ENCODE measurements around the gene TMPRSS11D. TPM values are rescaled to one million over a fixed set of nuclear protein-coding genes. Genes with fewer than 3 reads are reported as not detected.

The TMPRSS11D gene
- total RNA-seq, 1 experiment from 2014 or later, result not detected

DNA sequence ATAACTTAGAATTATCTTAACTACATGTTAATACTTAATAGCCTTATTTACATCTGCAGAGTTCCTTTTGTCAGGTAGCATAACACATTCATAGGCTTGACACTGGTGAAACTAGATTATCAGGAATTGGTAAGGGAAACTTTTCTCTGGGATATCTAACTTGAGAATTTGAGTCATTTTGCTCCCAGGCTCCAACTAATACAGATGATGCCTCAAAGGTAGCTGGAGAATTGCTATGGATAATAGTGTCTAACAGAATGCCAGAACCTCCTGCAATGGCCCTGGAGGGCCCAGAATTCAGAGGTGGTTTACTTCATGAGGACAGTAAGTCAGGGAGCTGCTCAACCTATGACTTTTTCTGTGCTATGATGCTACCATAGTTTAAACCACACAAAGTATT, 13.9 kb upstream of the TMPRSS11D start:
- no peak overlapping the region for H3K18ac ChIP-seq (ENCODE audit: insufficient read length, low read depth, low read length)

More for the DNA sequence above, 13.9 kb upstream of the TMPRSS11D start:
- Mint-ChIP-seq H3K4me3 (no peak overlapping the region), H3K4me1 (peaks cover 7 to 8% of the 10 kb centered on the region in 2 experiments), H3K27ac (no peak overlapping the region), H3K27me3 (ENCODE audit: low read depth) (no peaks in the 10 kb centered on the region), H3K36me3 (ENCODE audit: insufficient read depth in 1 of 3, low read depth in 3 of 3) (no peaks in the 10 kb centered on the region), H3K9me3 (no peaks in the 10 kb centered on the region)
- Histone ChIP-seq H3K27me3 (ENCODE audit: insufficient read depth, low read length) (no peaks in the 10 kb centered on the region), H2BK20ac (ENCODE audit: low read depth, low read length, poor library complexity, severe bottlenecking) (no peak overlapping the region), H3K4ac (ENCODE audit: low read depth, low read length) (no peak overlapping the region), H3K27ac (ENCODE audit: insufficient read length, low read depth, low read length) (no peak overlapping the region), H2BK120ac (ENCODE audit: low read depth, low read length, poor library complexity, severe bottlenecking) (no peak overlapping the region), H3K23me2 (ENCODE audit: insufficient read length, low read depth, low read length, poor library complexity, severe bottlenecking) (no peaks in the 10 kb centered on the region), H3K23ac (ENCODE audit: insufficient read length, low read depth, low read length) (no peak overlapping the region), H2BK12ac (ENCODE audit: insufficient read length, low read depth, low read length) (no peak overlapping the region), H3K4me1 (ENCODE audit: insufficient read depth, low read length) (no peaks in the 10 kb centered on the region), H4K20me1 (ENCODE audit: control insufficient read depth, insufficient read depth, insufficient read length) (no peaks in the 10 kb centered on the region), H4K8ac (replicated peaks; ENCODE audit: insufficient read length, low read depth, low read length) (no peak overlapping the region), H3K9me3 (ENCODE audit: control insufficient read depth, low read depth, low read length) (no peaks in the 10 kb centered on the region), H3K14ac (ENCODE audit: insufficient read depth, low read length) (no peak overlapping the region), H3K56ac (ENCODE audit: insufficient read length, low read depth, low read length) (no peak overlapping the region), H3K4me2 (ENCODE audit: insufficient read depth, insufficient read length, low read length) (no peak overlapping the region), H3T11ph (ENCODE audit: low read length) (no peak overlapping the region), H3K79me1 (ENCODE audit: insufficient read depth, low read depth, low read length, poor library complexity, severe bottlenecking) (no peaks in the 10 kb centered on the region), H2BK15ac (ENCODE audit: low read depth, low read length) (no peak overlapping the region), H2BK5ac (ENCODE audit: insufficient read length, low read length) (no peak overlapping the region), H4K91ac (ENCODE audit: insufficient read length, low read depth, low read length) (no peak overlapping the region), H3K79me2 (ENCODE audit: insufficient read depth, low read length) (no peaks in the 10 kb centered on the region), H2AK5ac (ENCODE audit: insufficient read length, low read length) (no peak overlapping the region), H2AFZ (ENCODE audit: low read length) (no peak overlapping the region), H4K5ac (ENCODE audit: insufficient read length, low read depth, low read length) (no peak overlapping the region), H3K9ac (ENCODE audit: extremely low read depth, insufficient read length, low read length) (no peak overlapping the region)
- TF ChIP-seq, protein P1, sequence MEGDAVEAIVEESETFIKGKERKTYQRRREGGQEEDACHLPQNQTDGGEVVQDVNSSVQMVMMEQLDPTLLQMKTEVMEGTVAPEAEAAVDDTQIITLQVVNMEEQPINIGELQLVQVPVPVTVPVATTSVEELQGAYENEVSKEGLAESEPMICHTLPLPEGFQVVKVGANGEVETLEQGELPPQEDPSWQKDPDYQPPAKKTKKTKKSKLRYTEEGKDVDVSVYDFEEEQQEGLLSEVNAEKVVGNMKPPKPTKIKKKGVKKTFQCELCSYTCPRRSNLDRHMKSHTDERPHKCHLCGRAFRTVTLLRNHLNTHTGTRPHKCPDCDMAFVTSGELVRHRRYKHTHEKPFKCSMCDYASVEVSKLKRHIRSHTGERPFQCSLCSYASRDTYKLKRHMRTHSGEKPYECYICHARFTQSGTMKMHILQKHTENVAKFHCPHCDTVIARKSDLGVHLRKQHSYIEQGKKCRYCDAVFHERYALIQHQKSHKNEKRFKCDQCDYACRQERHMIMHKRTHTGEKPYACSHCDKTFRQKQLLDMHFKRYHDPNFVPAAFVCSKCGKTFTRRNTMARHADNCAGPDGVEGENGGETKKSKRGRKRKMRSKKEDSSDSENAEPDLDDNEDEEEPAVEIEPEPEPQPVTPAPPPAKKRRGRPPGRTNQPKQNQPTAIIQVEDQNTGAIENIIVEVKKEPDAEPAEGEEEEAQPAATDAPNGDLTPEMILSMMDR (conservative IDR thresholded peaks at IDR 0.05), result no peak
- DNase-seq, result no peak

Measured in H9 (cell line).